Amniotic epithelial cell (primary cell): ENCODE data around the gene SLC5A4.
"Not testable (repeated sequence)": the region's sequence is repeated elsewhere in the genome, so short reads cannot be mapped to it uniquely, and the experiment has no call there.

Experiments used
- DNase-seq: peaks from one replicate; pipeline ENCODE4 v3.0.0-alpha.2; 2010; ENCODE audit warnings: low read depth

The SLC5A4 gene

DNA sequence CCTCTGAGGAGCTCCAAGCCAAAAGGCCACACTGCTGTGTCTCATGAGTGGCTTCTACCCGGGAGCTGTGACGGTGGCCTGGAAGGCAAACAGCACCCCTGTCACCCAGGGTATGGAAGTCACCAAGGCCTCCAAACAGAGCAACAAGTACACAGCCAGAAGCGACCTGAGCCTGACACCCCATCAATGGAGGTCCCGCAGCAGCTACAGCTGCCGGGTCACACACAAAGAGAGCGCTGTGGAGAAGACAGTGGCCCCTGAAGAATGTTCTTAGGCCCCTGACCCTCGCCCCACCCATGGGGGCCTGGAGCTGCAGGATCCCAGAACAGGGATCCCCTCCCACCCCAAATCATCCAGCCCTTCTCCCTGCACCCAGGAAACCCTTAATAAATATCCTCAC, 55.2 kb downstream of the SLC5A4 start:
- no peak for DNase-seq

DNA sequence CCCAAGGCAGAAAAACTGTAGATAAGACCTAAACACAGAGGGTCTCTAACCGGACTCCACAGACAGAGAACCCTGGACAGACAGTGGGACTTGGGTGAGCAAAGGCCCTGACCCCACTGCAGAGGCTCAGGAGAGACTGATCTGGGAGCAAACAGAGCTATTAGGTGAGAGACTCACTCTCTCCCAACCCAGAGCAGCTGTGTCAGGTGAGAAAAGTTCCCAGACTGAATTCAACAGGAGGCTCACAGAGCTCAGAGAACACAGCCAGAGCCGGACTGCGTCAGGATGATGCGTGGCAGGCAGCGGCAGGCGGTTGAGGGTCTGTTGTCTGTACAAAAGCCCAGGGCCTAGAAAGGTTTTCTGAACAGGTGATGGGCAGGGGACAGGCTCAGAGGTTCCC, 55.8 kb downstream of the SLC5A4 start:
- DNase-seq, result no peak

DNA sequence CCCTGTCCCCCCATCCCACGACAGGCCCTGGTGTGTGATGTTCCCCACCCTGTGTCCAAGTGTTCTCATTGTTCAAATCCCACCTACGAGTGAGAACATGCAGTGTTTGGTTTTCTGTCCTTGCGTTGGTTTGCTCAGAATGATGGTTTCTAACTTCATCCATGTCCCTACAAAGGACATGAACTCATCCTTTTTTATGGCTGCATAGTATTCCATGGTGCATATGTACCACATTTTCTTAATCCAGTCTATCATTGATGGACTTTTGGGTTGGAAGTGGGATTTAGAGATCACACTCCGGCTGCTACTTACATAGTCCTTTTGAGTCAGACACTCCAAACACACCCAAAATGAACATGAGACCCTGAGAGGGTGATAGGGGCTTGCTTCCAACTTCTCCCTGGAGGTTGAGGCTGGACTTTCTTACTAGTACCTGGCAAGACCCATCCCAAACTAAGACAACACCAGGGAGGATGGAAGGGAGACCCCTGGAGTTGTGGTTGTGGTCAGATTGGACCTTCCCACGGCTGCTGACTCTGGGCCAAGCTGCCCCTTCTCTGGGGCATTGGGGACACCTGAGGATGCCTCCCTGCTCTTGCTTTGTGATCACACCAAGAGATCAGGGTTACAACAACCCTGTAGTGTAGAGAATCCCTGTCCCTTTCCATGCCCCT, 57.5 kb downstream of the SLC5A4 start:
- DNase-seq, result not testable (repeated sequence)

DNA sequence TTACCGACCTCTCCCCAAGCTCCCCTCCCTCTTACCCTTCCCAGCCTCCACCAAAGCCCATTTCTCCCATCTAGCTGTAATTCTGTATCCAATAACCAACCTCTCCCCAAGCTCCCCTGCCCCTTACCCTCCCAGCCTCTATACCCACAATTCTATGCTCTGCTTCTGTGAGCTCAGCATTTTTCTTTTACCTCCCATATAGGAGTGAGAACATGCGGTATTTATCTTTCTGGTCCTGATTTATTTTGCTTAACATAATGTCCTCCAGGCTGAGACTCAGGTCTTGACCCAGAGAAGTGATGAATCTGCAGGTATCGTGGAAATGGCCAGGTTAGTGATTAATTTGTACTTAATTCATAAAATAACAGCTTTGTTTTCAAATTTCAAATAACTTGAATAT, 59.2 kb downstream of the SLC5A4 start:
- DNase-seq, result not testable (repeated sequence)

DNA sequence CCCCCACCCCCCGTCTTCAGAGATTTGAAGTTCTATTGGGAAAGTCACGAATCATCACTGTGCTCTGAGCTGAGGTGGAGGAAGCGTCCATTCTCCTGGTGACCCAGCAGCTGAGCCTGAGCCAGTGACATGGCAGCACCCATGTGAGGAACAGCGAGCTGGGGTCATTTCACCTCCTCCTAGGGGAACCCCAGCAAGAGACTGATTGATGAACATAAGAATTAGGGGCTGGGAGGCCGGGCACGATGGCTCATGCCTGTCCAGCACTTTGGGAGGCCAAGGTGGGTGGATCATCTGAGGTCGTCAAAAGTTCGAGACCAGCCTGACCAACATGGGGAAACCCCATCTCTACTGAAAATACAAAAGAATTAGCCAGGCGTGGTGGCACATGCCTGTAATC, 61.8 kb downstream of the SLC5A4 start:
- not testable (repeated sequence) for DNase-seq

DNA sequence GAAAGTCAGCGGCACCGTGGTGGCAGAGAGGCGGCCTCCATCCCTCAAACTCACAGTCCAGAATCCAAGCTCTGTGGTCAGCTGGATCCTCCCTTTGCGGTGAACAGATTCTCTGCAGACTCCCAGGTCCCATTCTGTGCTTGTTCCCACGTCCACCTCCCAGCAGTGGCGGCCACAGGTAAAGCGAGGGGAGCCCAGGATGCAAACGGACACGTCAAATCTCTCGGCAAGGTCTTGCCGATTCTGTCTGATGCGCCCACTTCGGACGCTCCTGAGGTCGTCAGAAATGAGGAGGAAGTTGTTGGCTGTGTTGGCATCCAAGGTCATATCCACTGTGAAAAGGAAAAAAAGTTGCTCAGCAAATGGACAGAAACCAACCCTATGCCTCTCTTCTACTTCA, 64.1 kb downstream of the SLC5A4 start:
- DNase-seq, result not testable (repeated sequence)

DNA sequence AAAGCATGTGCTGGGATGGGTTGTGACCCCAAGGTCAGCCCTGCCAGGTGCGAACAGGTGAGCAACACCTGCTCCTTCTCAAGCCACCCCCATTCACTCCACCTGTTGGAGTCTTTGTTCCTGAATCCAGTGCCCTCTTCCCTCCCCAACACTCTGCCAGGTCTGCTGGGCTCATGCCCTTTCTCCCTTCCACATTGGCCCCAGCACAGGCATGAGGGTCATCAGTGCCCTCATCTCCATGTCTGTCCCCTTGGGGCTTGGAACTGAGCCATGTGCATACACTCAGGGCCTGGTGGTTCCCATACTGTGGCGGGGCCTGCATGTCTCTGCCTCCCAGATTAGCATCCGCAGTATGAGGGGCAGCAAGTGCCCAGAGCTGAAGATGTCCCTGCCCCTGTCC, 69.3 kb downstream of the SLC5A4 start:
- DNase-seq, result no peak

DNA sequence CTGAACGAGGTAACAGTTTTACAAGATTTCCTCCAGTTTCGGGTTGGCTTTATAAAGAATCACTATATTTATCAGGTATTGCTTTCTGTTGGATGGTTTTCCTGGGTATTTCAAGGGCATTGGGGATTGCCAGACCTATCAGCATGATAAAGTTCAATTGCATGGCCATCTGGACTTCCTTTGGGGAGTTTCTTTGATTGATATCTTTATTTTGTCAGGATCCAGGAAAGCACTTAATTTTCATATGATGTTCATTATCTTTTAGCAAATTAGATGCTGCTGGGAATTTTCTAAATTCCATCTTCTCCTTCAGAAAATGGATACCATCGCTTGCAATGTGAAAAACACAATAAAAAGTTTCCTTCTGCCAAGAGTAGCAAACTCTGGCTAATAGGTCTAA, 71.5 kb downstream of the SLC5A4 start:
- no peak for DNase-seq

DNA sequence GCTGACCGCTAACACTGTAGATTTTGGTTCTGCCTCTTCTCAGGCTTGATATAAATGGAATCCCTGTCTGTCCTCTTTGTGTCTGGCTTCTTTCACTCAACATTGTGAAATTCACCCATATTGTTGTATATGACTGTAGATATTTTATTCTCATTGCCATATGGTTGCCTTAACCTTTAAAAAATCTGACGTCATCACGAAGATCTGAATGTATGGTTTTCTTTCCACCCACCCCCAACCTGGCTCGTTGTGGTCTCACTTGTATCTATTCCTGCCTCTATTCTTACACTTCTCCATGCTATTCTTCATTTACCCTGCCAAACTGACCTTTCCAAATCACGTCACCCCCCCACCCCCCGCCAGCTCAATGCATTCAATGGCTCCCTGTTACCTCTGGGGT, 74.1 kb downstream of the SLC5A4 start:
- DNase-seq, result no peak

DNA sequence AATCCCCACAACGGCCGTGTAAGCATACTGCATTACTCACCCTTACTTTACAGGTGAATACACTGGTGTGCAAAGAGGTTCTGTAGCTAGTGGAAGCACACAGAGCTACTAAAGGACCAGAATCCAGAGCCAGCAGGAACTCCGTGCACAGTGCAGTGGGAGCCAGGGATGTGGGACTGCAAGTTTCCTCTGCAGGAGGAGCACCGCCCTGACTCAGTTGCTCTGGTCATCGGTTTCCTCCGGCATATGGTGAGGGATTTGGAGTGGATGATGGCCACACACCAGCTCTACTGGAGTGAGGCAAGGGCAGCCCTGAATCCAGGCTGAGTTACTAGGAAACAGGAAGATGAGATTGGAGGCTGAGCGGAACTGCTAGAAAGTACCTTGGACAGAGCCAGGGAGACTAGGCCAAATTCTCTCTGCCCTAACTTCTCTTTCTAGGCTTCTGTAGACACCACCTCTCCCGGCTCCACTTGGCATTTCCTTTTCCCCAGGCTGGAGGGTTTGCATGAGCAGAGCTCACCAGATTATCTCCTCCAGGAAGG, 77.9 kb downstream of the SLC5A4 start:
- DNase-seq, result peak; percentile 4

DNA sequence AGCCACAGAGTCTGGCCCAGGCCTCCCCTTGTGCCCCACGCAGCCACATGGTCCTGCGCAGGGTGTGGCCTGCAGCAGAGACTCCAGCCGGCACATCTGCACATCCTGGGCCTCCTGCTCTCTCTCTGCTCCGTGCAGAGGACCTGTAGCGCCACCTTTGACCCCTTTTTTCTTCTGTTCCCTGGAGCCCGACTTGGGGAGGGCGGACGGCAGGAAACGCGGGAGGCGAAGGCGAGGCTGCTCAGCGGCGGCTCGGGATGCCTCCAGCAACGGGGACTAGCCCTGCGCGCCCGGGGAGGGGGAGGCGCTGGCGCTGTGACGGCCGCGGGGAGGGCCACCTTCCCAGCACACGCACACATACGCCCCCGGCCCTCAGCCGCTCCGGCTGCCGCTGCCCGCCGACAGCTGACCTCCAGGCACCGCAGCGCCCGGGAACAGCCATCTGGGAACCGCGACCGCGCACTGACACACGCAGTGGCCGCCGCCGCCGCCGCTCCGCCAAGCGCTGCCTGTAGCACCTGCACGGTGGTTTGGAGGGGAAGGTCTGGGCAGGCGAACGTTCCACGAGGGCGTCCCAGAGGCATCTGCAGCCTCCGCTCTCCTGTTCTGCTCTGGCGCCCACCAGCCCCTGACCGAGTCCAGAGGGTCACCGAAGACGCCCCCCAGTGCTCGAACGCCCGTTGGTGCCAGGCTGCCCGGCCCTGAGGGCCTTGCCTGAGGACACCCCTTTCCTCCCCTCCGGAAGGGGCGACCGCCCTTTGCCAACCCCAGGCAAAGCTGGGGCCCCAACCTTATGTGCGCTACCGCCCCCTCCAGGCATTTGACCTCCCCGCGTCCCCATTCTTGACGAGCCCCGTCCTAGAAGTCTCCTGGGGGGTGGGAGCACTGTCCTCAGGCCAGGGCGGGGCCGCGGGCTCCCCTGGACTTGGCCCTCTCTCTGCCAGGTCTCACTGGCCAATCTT, 79.2 kb downstream of the SLC5A4 start:
- DNase-seq, result no peak

DNA sequence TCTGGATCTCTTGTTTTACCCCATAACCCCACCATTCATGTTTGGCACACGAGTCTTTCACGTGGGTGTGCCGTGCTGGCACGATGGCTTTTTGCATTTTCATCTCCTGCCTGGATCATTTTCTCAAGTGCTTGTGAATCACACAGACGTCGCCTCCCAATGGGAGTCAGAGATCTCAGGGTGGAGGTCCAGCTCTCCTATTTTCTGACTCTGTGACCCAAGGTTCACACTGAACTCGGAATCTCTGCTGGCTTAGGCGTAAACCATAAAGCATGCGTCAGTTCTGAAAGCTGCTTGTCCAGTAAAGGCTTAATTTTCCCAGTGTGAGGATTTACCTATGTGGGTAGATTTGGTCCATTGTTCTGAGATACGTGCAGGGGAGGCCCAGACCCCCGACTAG, 80.0 kb downstream of the SLC5A4 start:
- no peak for DNase-seq
